ENCODE results near the gene SLC1A3.

DNA sequence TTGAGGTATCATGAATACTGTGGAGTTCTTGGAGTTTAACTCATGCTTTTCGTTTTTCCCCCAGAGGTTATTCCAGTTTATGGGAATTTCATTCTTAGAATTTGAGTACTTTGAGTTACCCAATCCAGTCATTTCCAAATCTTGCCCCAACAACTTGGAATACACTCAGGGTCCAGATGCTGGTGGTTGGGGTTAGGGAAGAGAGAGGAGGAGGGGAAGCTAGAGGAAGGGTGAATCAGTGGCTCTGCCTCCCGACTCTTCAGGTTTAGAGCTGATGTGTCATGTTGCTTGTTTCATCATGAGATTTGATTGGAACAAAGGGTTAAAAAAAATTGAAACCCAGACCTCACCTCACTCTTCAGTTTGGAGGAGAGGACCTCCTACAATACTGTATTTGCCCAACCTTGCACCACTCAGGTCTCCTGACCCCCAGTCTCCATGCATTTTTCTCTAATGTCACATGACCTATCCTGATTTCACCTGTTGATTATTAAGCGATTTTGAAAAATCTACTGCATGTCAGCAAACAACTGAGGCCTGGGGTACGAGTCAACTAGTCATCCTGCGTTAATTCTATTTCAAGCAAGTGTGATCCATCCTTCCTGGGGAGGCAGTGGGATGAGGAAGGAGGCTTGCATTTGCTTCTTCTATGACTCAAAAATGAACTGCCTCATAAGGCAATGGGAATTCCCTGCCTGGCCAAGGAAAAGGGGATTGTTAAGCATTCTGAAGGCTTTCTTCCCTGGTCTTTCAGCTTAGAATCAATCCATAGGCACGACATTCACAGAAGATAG, 6.2 kb upstream of the SLC1A3 start:
- TF ChIP-seq, protein P1, sequence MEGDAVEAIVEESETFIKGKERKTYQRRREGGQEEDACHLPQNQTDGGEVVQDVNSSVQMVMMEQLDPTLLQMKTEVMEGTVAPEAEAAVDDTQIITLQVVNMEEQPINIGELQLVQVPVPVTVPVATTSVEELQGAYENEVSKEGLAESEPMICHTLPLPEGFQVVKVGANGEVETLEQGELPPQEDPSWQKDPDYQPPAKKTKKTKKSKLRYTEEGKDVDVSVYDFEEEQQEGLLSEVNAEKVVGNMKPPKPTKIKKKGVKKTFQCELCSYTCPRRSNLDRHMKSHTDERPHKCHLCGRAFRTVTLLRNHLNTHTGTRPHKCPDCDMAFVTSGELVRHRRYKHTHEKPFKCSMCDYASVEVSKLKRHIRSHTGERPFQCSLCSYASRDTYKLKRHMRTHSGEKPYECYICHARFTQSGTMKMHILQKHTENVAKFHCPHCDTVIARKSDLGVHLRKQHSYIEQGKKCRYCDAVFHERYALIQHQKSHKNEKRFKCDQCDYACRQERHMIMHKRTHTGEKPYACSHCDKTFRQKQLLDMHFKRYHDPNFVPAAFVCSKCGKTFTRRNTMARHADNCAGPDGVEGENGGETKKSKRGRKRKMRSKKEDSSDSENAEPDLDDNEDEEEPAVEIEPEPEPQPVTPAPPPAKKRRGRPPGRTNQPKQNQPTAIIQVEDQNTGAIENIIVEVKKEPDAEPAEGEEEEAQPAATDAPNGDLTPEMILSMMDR (conservative IDR thresholded peaks at IDR 0.05; ENCODE audit: low read length): no peak
- no peak for TF ChIP-seq EZH2phosphoT487 (IDR thresholded peaks at IDR 0.05; ENCODE audit: borderline replicate concordance)
